ENCODE results near the gene DPYSL5.

Gene DPYSL5

GRCh38 chr2:26847655-26848335, at the start of gene DPYSL5:
TSS of gene DPYSL5 (plus strand) at chr2:26848132. CDS start at chr2:26898500, 50,368 bp downstream.
- Histone ChIP-seq H3K4me3 (ENCODE audit: low read length) (no peak within 1 kb of the TSS), H3K4me1 (ENCODE audit: low read length) (0 out of 2 replicates have a peak, but pooled peaks cover 4% of the 10 kb centered on the region), H3K36me3 (replicated peaks; ENCODE audit: low read depth, low read length) (no peaks in the 10 kb centered on the region), H3K9ac (ENCODE audit: low read length) (no peak within 1 kb of the TSS), H3K4me2 (ENCODE audit: low read length) (no peak within 1 kb of the TSS), H3K9me3 (ENCODE audit: insufficient read depth, low read length) (no peaks in the 10 kb centered on the region), H3K27ac (ENCODE audit: low read length) (no peak within 1 kb of the TSS), H3K79me2 (ENCODE audit: low read length) (no peaks in the 10 kb centered on the region), H4K20me1 (ENCODE audit: insufficient read depth, low read length) (no peaks in the 10 kb centered on the region), H3K27me3 (ENCODE audit: low read depth, low read length) (peaks cover 22% of the 10 kb centered on the region), H2AFZ (ENCODE audit: low read depth, low read length) (no peak within 1 kb of the TSS)
- TF ChIP-seq CTCF (IDR thresholded peaks at IDR 0.05; ENCODE audit: low read depth, low read length) (no peak), EZH2phosphoT487 (IDR thresholded peaks at IDR 0.05; ENCODE audit: low read depth) (no peak)

GRCh38 chr2:26801328-26801727, 46.6 kb upstream of the DPYSL5 start:
- TF ChIP-seq CTCF (IDR thresholded peaks at IDR 0.05; ENCODE audit: low read depth, low read length): no peak
- no peak for TF ChIP-seq EZH2phosphoT487 (IDR thresholded peaks at IDR 0.05; ENCODE audit: low read depth)
- H3K4me3 ChIP-seq (ENCODE audit: low read length): no peak overlapping the region

GRCh38 chr2:26801796-26802195, 46.1 kb upstream of the DPYSL5 start:
- Histone ChIP-seq H3K4me3 (ENCODE audit: low read length) (no peak overlapping the region), H3K4me2 (ENCODE audit: low read length) (no peak overlapping the region), H3K36me3 (replicated peaks; ENCODE audit: low read depth, low read length) (peaks cover 33% of the 10 kb centered on the region), H3K9ac (ENCODE audit: low read length) (no peak overlapping the region), H3K79me2 (ENCODE audit: low read length) (no peaks in the 10 kb centered on the region), H4K20me1 (ENCODE audit: insufficient read depth, low read length) (no peaks in the 10 kb centered on the region; the same call in 1 of the 2 replicates), H3K27ac (ENCODE audit: low read length) (no peak overlapping the region), H2AFZ (ENCODE audit: low read depth, low read length) (no peak overlapping the region), H3K9me3 (ENCODE audit: insufficient read depth, low read length) (no peaks in the 10 kb centered on the region), H3K4me1 (ENCODE audit: low read length) (no peaks in the 10 kb centered on the region), H3K27me3 (ENCODE audit: low read depth, low read length) (no peaks in the 10 kb centered on the region)
- no peak for TF ChIP-seq EZH2phosphoT487 (IDR thresholded peaks at IDR 0.05; ENCODE audit: low read depth)
- TF ChIP-seq CTCF (IDR thresholded peaks at IDR 0.05; ENCODE audit: low read depth, low read length): no peak

More at GRCh38 chr2:26801328-26801727, 46.6 kb upstream of the DPYSL5 start:
- Histone ChIP-seq H3K4me1 (ENCODE audit: low read length) (no peaks in the 10 kb centered on the region), H3K9ac (ENCODE audit: low read length) (no peak overlapping the region), H3K4me2 (ENCODE audit: low read length) (no peak overlapping the region), H3K36me3 (replicated peaks; ENCODE audit: low read depth, low read length) (peaks cover 37% of the 10 kb centered on the region), H4K20me1 (ENCODE audit: insufficient read depth, low read length) (no peaks in the 10 kb centered on the region; the same call in 1 of the 2 replicates), H3K27ac (ENCODE audit: low read length) (no peak overlapping the region), H3K27me3 (ENCODE audit: low read depth, low read length) (no peaks in the 10 kb centered on the region), H3K79me2 (ENCODE audit: low read length) (no peaks in the 10 kb centered on the region), H2AFZ (ENCODE audit: low read depth, low read length) (no peak overlapping the region), H3K9me3 (ENCODE audit: insufficient read depth, low read length) (no peaks in the 10 kb centered on the region)

GRCh38 chr2:26805241-26805676, 42.7 kb upstream of the DPYSL5 start:
- H3K4me2 ChIP-seq (ENCODE audit: low read length): no peak overlapping the region
- H3K9me3 ChIP-seq (ENCODE audit: insufficient read depth, low read length): no peaks in the 10 kb centered on the region
- TF ChIP-seq CTCF (IDR thresholded peaks at IDR 0.05; ENCODE audit: low read depth, low read length) (no peak), EZH2phosphoT487 (IDR thresholded peaks at IDR 0.05; ENCODE audit: low read depth) (no peak)
- H2AFZ ChIP-seq (ENCODE audit: low read depth, low read length): no peak overlapping the region
- H3K9ac ChIP-seq (ENCODE audit: low read length): no peak overlapping the region
- no peaks in the 10 kb centered on the region for H3K79me2 ChIP-seq (ENCODE audit: low read length)
- no peaks in the 10 kb centered on the region; the same call in 1 of the 2 replicates for H4K20me1 ChIP-seq (ENCODE audit: insufficient read depth, low read length)
- no peak overlapping the region for H3K4me3 ChIP-seq (ENCODE audit: low read length)
- no peak overlapping the region for H3K27ac ChIP-seq (ENCODE audit: low read length)
- no peaks in the 10 kb centered on the region for H3K27me3 ChIP-seq (ENCODE audit: low read depth, low read length)
- peaks cover 5% of the 10 kb centered on the region for H3K4me1 ChIP-seq (ENCODE audit: low read length)
- H3K36me3 ChIP-seq (replicated peaks; ENCODE audit: low read depth, low read length): peaks cover 9% of the 10 kb centered on the region
